Sigmoid colon (tissue), 4 donors: ENCODE results near the gene MROH7.

Experiments
- EP300 ChIP-seq, 4 donors: sonication (generic); formaldehyde crosslinking; IDR thresholded peaks; one replicate each; pipeline ENCODE4 v1.6.1; 2017; ENCODE audit warnings: antibody characterized with exemption in 4 of 4
- POLR2A ChIP-seq, 2 donors: fragments of 450-650 bp; IDR thresholded peaks; one replicate each; pipeline ENCODE4 v1.6.1; 2016; ENCODE audit warnings: antibody characterized with exemption in 2 of 2, mild to moderate bottlenecking in 2 of 2, moderate library complexity in 2 of 2
- POLR2AphosphoS5 ChIP-seq, 4 donors: sonication (generic); formaldehyde crosslinking; IDR thresholded peaks; one replicate each; pipeline ENCODE4 v1.6.1; 2017; ENCODE audit warnings: antibody characterized with exemption in 4 of 4
- TF ChIP-seq, protein P1 (sequence below), 4 experiments: fragments of 450-650 bp in 3 of 4; fragments of 200-600 bp in 1 of 4; IDR thresholded peaks; one replicate each; pipeline ENCODE4 v1.5.1; 2016 to 2019; ENCODE audit warnings: antibody characterized with exemption in 4 of 4, mild to moderate bottlenecking in 3 of 4, moderate library complexity in 2 of 4

DNA sequence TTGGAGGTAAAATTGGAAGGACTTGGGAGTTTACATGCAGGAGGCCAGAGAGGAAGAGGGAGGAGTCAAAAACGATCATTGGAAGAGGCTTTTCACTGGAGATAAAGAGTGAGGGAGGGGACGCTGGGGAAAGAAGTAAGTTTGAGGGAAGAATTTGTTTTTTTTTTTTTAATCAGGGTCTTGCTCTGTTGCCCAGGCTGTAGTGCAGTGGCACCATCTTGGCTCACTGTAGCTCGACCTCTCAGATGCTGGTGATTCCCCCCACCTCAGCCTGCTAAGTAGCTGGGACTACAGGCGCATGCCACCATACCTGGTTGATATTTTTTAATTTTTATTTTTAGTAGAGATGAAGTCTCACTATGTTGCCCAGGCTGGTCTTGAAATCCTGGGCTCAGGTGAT, 1.2 kb upstream of the MROH7 start:
- TF ChIP-seq, protein P1, sequence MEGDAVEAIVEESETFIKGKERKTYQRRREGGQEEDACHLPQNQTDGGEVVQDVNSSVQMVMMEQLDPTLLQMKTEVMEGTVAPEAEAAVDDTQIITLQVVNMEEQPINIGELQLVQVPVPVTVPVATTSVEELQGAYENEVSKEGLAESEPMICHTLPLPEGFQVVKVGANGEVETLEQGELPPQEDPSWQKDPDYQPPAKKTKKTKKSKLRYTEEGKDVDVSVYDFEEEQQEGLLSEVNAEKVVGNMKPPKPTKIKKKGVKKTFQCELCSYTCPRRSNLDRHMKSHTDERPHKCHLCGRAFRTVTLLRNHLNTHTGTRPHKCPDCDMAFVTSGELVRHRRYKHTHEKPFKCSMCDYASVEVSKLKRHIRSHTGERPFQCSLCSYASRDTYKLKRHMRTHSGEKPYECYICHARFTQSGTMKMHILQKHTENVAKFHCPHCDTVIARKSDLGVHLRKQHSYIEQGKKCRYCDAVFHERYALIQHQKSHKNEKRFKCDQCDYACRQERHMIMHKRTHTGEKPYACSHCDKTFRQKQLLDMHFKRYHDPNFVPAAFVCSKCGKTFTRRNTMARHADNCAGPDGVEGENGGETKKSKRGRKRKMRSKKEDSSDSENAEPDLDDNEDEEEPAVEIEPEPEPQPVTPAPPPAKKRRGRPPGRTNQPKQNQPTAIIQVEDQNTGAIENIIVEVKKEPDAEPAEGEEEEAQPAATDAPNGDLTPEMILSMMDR (IDR thresholded peaks at IDR 0.05), result no peak
- TF ChIP-seq POLR2AphosphoS5 (IDR thresholded peaks at IDR 0.05), result no peak
- no peak for TF ChIP-seq EP300 (IDR thresholded peaks at IDR 0.05)
- TF ChIP-seq POLR2A (IDR thresholded peaks at IDR 0.05), result no peak
